NCI-H2196 treated with DMSO at 0.1 percent for 48 hours (cell line): ENCODE results near the gene SBF2.
"Not testable (repeated sequence)": the region's sequence is repeated elsewhere in the genome, so short reads cannot be mapped to it uniquely, and the experiment has no call there.

Experiments used
- DNase-seq: peaks from one replicate; lab custom pipeline; 2025; ENCODE audit not compliant: unreplicated experiment; lab: John Stamatoyannopoulos, UW

The SBF2 gene

GRCh38 chr11:10122326-10123197 is 171.5 kb downstream of the SBF2 start:
- no peak for DNase-seq

- no peak for DNase-seq
Measured at GRCh38 chr11:10118865-10119264, 175.2 kb downstream of the SBF2 start.

GRCh38 chr11:10117709-10118351 is 176.2 kb downstream of the SBF2 start:
- no peak for DNase-seq

- no peak for DNase-seq
Measured at GRCh38 chr11:10116588-10116987, 177.4 kb downstream of the SBF2 start.

GRCh38 chr11:10114593-10115404 is 179.2 kb downstream of the SBF2 start:
- DNase-seq, result no peak

- DNase-seq, result no peak
Measured at GRCh38 chr11:10113852-10114251, 180.2 kb downstream of the SBF2 start.

GRCh38 chr11:10109806-10110205 is 184.2 kb downstream of the SBF2 start:
- no peak for DNase-seq

GRCh38 chr11:10108915-10109680 is 184.9 kb downstream of the SBF2 start:
- no peak for DNase-seq

GRCh38 chr11:10107497-10107896 is 186.5 kb downstream of the SBF2 start:
- no peak for DNase-seq

- no peak for DNase-seq
Measured at GRCh38 chr11:10097615-10098014, 196.4 kb downstream of the SBF2 start.

GRCh38 chr11:10096987-10097386 is 197.0 kb downstream of the SBF2 start:
- no peak for DNase-seq

GRCh38 chr11:10095412-10096208 is 198.4 kb downstream of the SBF2 start:
- no peak for DNase-seq

GRCh38 chr11:10092426-10092825 is 201.6 kb downstream of the SBF2 start:
- DNase-seq, result no peak

- no peak for DNase-seq
Measured at GRCh38 chr11:10091314-10092045, 202.5 kb downstream of the SBF2 start.

GRCh38 chr11:10087923-10088225 is 206.1 kb downstream of the SBF2 start:
- DNase-seq, result not testable (repeated sequence)

GRCh38 chr11:10087186-10087922 is 206.7 kb downstream of the SBF2 start:
- DNase-seq, result no peak

GRCh38 chr11:10080138-10080537 is 213.9 kb downstream of the SBF2 start:
- no peak for DNase-seq

- DNase-seq, result no peak
Measured at GRCh38 chr11:10076458-10077141, 217.4 kb downstream of the SBF2 start.
